Lung (tissue), 12 donors: ENCODE measurements around the gene ZNF710. TPM values are rescaled to one million over a fixed set of nuclear protein-coding genes. Genes with fewer than 3 reads are reported as not detected.

ENCODE experiments used
- ATAC-seq: fragments of 200-7000 bp; cut with Tn5 transposase; one replicate; pipeline ENCODE4 v1.9.1; 2020; ENCODE audit warnings: moderate number of reproducible peaks; ENCODE audit not compliant: insufficient read depth, low FRiP score
- DNase-seq, 3 donors: peaks; one replicate each; pipeline ENCODE4 v3.0.0-alpha.2; 2013 to 2017
- H3K27ac ChIP-seq, 2 donors: one replicate each; pipeline ENCODE4 v1.5.1; 2013; ENCODE audit warnings: mild to moderate bottlenecking in 2 of 2, moderate library complexity in 2 of 2, control low read depth in 1 of 2, inconsistent platforms in 1 of 2, low read depth in 1 of 2, low read length in 1 of 2
- H3K27me3 ChIP-seq, 3 donors: one replicate each; pipeline ENCODE4 v1.5.1; 2013; ENCODE audit warnings: low read length in 2 of 3; ENCODE audit not compliant: control insufficient read depth in 3 of 3, insufficient read depth in 3 of 3
- H3K36me3 ChIP-seq, 4 donors: one replicate each; pipeline ENCODE4 v1.5.1; 2013; ENCODE audit warnings: low read length in 4 of 4, mild to moderate bottlenecking in 1 of 4, moderate library complexity in 1 of 4; ENCODE audit not compliant: control insufficient read depth in 4 of 4, insufficient read depth in 4 of 4
- H3K4me1 ChIP-seq, 5 donors: one replicate each; pipeline ENCODE4 v1.5.1; 2013; ENCODE audit warnings: low read length in 5 of 5, mild to moderate bottlenecking in 2 of 5, moderate library complexity in 1 of 5; ENCODE audit not compliant: control insufficient read depth in 5 of 5, insufficient read depth in 5 of 5
- H3K4me3 ChIP-seq: one replicate; pipeline ENCODE4 v1.5.1; 2013; ENCODE audit warnings: mild to moderate bottlenecking, control low read depth, moderate library complexity
- H3K9ac ChIP-seq, 2 donors: one replicate each; pipeline ENCODE4 v1.5.1; 2013; ENCODE audit warnings: low read length in 2 of 2, control low read depth in 1 of 2; ENCODE audit not compliant: insufficient read depth in 1 of 2
- H3K9me3 ChIP-seq, 4 donors: one replicate each; pipeline ENCODE4 v1.5.1; 2013; ENCODE audit warnings: low read length in 3 of 4, mild to moderate bottlenecking in 1 of 4, moderate library complexity in 1 of 4; ENCODE audit not compliant: control insufficient read depth in 4 of 4, insufficient read depth in 3 of 4
- WGBS, 2 donors: extraction: QIAGEN DNeasy Blood & Tissue Kit; methylation state at CpG; one replicate each; pipeline ENCODE4 v1.1.7; 2013; 5-methylcytosine and 5-hydroxymethylcytosine counted together
- polyA plus RNA-seq, 2 donors: library from polyadenylated mRNA; stranded (reverse); fragments of 200-250 nt; gene quantifications; one replicate each; pipeline ENCODE4 v1.2.1, GENCODE V29; 2013
- total RNA-seq, 2 donors: library from RNA; depleted of rRNA in 1 of 2; stranded (reverse); fragments of >200 nt in 1 of 2; gene quantifications; one replicate each; pipeline ENCODE4 v1.2.1, GENCODE V29; 2014 to 2021
- TF ChIP-seq, protein P1 (sequence below): IDR thresholded peaks from 2 replicates; pipeline ENCODE4 v1.5.1; 2012; ENCODE audit warnings: mild to moderate bottlenecking; ENCODE audit errors: control extremely low read depth, extremely low read depth
- donor health status: control.
- donor health status: control.
- donor health status: Bipolar disorder and iron deficiency.
- donor health status: healthy.
- donor health status: DM: yes; HTN: yes; CAD: no.

The ZNF710 gene
- total and polyA plus RNA-seq, 4 donors = 19.6 to 49.1 (median 38.6) TPM

DNA sequence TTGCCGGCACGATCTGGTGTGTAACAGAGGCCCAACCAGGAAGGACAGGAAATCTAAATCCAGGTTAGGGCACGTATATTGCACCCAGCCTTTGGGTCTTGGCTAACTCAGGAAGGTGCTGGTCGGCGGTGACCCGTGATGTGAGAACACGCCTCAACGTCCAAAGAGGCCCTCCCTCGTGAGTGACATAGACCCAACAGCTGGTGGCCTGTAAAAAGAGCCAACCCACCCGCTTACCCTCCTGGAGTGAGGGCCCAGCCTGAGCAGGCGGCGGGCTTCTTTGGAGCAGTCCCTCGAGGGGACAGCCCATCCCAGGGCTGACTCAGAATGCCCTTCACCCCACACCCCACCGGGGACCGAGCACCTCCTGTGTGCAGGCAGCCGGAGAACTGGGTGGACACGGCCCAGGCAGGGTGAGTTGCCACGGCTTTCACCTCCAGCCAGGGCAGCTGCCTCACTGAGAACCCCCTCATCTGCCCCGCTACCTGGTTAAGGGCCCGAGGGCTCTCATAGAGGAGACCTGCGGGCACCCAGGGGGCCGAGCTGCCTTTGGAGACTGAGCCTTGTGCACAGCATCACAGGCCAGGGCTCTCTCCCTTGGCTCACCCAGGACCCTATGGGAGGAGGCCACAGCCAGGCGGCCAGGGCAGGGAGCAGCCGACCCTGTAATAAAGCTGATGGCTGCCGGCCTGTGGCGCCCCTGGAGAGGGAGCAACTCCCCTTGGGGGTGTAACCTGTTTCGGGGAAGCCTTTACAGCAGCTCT is 41.8 kb downstream of the ZNF710 start:
- 84 to 90% methylated on average over 27 of the region's 27 CpGs for WGBS, 2 donors
- Histone ChIP-seq H3K9me3 (no peaks in the 10 kb centered on the region), H3K27me3 (no peaks in the 10 kb centered on the region), H3K27ac (no peak overlapping the region), H3K9ac (no peak overlapping the region), H3K36me3 (peaks cover 0 to 4% (median under 1%) of the 10 kb centered on the region in 4 donors), H3K4me1 (peaks cover 0 to 32% (median 28%) of the 10 kb centered on the region in 5 donors), H3K4me3 (no peak overlapping the region)
- no peak for DNase-seq
- TF ChIP-seq, protein P1, sequence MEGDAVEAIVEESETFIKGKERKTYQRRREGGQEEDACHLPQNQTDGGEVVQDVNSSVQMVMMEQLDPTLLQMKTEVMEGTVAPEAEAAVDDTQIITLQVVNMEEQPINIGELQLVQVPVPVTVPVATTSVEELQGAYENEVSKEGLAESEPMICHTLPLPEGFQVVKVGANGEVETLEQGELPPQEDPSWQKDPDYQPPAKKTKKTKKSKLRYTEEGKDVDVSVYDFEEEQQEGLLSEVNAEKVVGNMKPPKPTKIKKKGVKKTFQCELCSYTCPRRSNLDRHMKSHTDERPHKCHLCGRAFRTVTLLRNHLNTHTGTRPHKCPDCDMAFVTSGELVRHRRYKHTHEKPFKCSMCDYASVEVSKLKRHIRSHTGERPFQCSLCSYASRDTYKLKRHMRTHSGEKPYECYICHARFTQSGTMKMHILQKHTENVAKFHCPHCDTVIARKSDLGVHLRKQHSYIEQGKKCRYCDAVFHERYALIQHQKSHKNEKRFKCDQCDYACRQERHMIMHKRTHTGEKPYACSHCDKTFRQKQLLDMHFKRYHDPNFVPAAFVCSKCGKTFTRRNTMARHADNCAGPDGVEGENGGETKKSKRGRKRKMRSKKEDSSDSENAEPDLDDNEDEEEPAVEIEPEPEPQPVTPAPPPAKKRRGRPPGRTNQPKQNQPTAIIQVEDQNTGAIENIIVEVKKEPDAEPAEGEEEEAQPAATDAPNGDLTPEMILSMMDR = no peak
- ATAC-seq = no peak

DNA sequence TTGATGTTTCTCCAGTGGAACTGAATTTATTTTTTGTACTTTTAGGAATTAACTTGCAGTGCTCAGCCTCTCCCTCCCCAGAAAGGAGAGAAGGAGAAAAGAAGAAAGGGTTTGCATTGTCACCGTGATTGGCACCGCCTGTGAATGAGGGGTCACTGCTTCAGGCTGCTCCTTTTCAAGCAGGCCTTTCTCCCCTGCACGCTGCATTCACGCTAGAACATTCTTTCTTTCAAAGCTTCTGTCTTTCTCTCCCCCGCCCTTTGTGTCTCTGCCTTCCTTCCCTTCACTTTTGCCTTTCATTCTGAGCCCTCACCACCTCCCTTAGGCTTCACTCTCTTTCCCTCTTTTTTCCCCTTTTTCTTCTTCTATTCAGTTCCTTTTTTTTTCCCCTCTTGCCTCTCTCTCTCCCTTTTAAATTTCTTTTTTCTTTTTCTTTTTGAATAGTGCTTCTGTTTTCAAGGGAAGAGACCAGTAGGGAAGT is 42.4 kb downstream of the ZNF710 start:
- Histone ChIP-seq H3K4me3 (no peak overlapping the region), H3K36me3 (peaks cover 0 to 4% (median under 1%) of the 10 kb centered on the region in 4 donors), H3K9me3 (no peaks in the 10 kb centered on the region), H3K4me1 (peaks cover 0 to 35% (median 23%) of the 10 kb centered on the region in 5 donors), H3K9ac (no peak overlapping the region), H3K27me3 (no peaks in the 10 kb centered on the region), H3K27ac (no peak overlapping the region)
- ATAC-seq (no peak), DNase-seq (no peak)
- 93 to 97% methylated on average over 5 of the region's 5 CpGs for WGBS, 2 donors
- TF ChIP-seq, protein P1 = no peak

DNA sequence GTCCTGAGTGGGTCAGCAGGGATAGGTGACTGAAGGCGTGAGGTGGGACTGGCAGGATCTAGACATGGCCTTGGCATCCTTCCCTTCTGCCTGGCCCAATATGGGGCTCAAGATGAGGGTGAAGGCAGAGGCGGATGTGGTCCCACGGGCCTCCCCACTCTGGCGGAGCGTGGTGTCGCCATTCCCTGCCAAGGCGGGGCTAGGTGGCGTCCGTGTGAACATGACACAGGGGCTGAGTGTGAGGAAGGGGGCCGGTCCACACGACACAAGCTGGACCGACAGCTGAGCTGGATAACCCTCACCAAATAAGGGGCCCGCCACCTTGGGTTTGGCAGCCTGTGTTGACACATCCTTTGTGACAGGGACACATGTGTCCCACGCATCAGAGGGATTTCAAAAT is 43.1 kb downstream of the ZNF710 start:
- Histone ChIP-seq H3K27ac (no peak overlapping the region), H3K9me3 (no peaks in the 10 kb centered on the region), H3K27me3 (no peaks in the 10 kb centered on the region), H3K9ac (no peak overlapping the region), H3K4me3 (no peak overlapping the region), H3K4me1 (peaks cover 0 to 34% (median 21%) of the 10 kb centered on the region in 5 donors), H3K36me3 (peaks cover 0 to 4% (median under 1%) of the 10 kb centered on the region in 4 donors)
- WGBS, 2 donors = 74 to 88% methylated on average over 14 of the region's 14 CpGs
- DNase-seq = no peak
- TF ChIP-seq, protein P1 = no peak
- no peak for ATAC-seq
